HL-60/S4 (cell line): Measurements from ENCODE around the gene CD81.

ENCODE experiments used
- in situ Hi-C: fragments of 300-500 bp; cut with MboI; formaldehyde crosslinking; loops from 2 replicates; pipeline ENCODE4 v1.14.3; 2022; ENCODE audit warnings: low sequenced_read_pairs

The CD81 gene

GRCh38 chr11:2417856-2418692 is 41.0 kb downstream of the CD81 start:
- in situ Hi-C loops: loop anchor here (5.0 kb wide), 1 partner anchor 226 kb away; no protein-coding TSS in a partner anchor

GRCh38 chr11:2418693-2419360 is 41.7 kb downstream of the CD81 start:
- in situ Hi-C loops: loop anchor here (5.0 kb wide), 1 partner anchor 227 kb away; no protein-coding TSS in a partner anchor

- in situ Hi-C loops: loop anchor here (5.0 to 10.0 kb wide), 2 partner anchors 228 to 475 kb away; no protein-coding TSS in a partner anchor
These were observed 42.8 kb downstream of the CD81 start for GRCh38 chr11:2419638-2420501.

- in situ Hi-C loops: loop anchor here (10.0 kb wide), 1 partner anchor 474 kb away; no protein-coding TSS in a partner anchor
These were observed 43.6 kb downstream of the CD81 start for GRCh38 chr11:2420502-2421225.

- in situ Hi-C loops: loop anchor here (10.0 kb wide), 1 partner anchor 473 kb away; no protein-coding TSS in a partner anchor
These were observed 44.3 kb downstream of the CD81 start for GRCh38 chr11:2421226-2421994.

GRCh38 chr11:2421996-2422395 is 44.9 kb downstream of the CD81 start:
- in situ Hi-C loops: loop anchor here (10.0 kb wide), 1 partner anchor 473 kb away; no protein-coding TSS in a partner anchor

- in situ Hi-C loops: loop anchor here (10.0 kb wide), 1 partner anchor 472 kb away; no protein-coding TSS in a partner anchor
These were observed 45.5 kb downstream of the CD81 start for GRCh38 chr11:2422461-2423156.

GRCh38 chr11:2423157-2424025 is 46.3 kb downstream of the CD81 start:
- in situ Hi-C loops: loop anchor here (10.0 kb wide), 1 partner anchor 471 kb away; no protein-coding TSS in a partner anchor

GRCh38 chr11:2424811-2425495 is 47.8 kb downstream of the CD81 start:
- in situ Hi-C loops: loop anchor here (5.0 to 10.0 kb wide), 2 partner anchors 107 to 470 kb away; no protein-coding TSS in a partner anchor

GRCh38 chr11:2425506-2425905 is 48.4 kb downstream of the CD81 start:
- in situ Hi-C loops: loop anchor here (5.0 to 10.0 kb wide), 2 partner anchors 107 to 469 kb away; no protein-coding TSS in a partner anchor

- in situ Hi-C loops: loop anchor here (5.0 to 10.0 kb wide), 2 partner anchors 106 to 469 kb away; no protein-coding TSS in a partner anchor
These were observed 49.1 kb downstream of the CD81 start for GRCh38 chr11:2426221-2426620.

GRCh38 chr11:2426826-2427521 is 49.9 kb downstream of the CD81 start:
- in situ Hi-C loops: loop anchor here (5.0 to 10.0 kb wide), 2 partner anchors 105 to 468 kb away; no protein-coding TSS in a partner anchor

GRCh38 chr11:2427721-2428321 is 50.7 kb downstream of the CD81 start:
- in situ Hi-C loops: loop anchor here (5.0 to 10.0 kb wide), 2 partner anchors 104 to 467 kb away; no protein-coding TSS in a partner anchor

GRCh38 chr11:2428322-2428795 is 51.2 kb downstream of the CD81 start:
- in situ Hi-C loops: loop anchor here (5.0 to 10.0 kb wide), 2 partner anchors 104 to 466 kb away; no protein-coding TSS in a partner anchor

GRCh38 chr11:2431395-2431794 is 54.3 kb downstream of the CD81 start:
- in situ Hi-C loops: loop anchor here (10.0 kb wide), 1 partner anchor 83 kb away; no protein-coding TSS in a partner anchor
